Activated B cell treated with CpG ODN at 0.5 μM for 24 hours (primary cell): Measurements from ENCODE around the gene TSHZ3. TPM values are rescaled to one million over a fixed set of nuclear protein-coding genes. Genes with fewer than 3 reads are reported as not detected.

Experiments used
- ATAC-seq: fragments of 200-7000 bp; cut with Tn5 transposase; one replicate; pipeline ENCODE4 v1.10.0; 2021; ENCODE audit warnings: low read depth, mild to moderate bottlenecking, moderate library complexity
- CTCF ChIA-PET: fragments of 350-600 bp; sonication (Branson Sonifier 250); formaldehyde crosslinking; loops from one replicate; lab custom pipeline; 2021; ENCODE audit warnings: antibody characterized with exemption; lab: Charles Lee
- POLR2A ChIA-PET: fragments of 350-600 bp; sonication (Branson Sonifier 250); formaldehyde crosslinking; loops from one replicate; lab custom pipeline; 2021; ENCODE audit warnings: antibody characterized with exemption; lab: Charles Lee
- DNase-seq: peaks from one replicate; pipeline ENCODE4 v3.0.0; 2022
- H3K27ac Mint-ChIP-seq: one replicate; pipeline ENCODE4 v1.8.0; 2020; ENCODE audit warnings: mixed read lengths
- H3K27me3 Mint-ChIP-seq: one replicate; pipeline ENCODE4 v1.8.0; 2021; ENCODE audit warnings: mixed read lengths
- H3K36me3 Mint-ChIP-seq: one replicate; pipeline ENCODE4 v1.8.0; 2021; ENCODE audit warnings: low read depth, mixed read lengths
- H3K4me1 Mint-ChIP-seq: one replicate; pipeline ENCODE4 v1.8.0; 2021; ENCODE audit warnings: mixed read lengths
- H3K4me3 Mint-ChIP-seq: one replicate; pipeline ENCODE4 v1.8.0; 2020; ENCODE audit warnings: mild to moderate bottlenecking, mixed read lengths
- H3K9me3 Mint-ChIP-seq: one replicate; pipeline ENCODE4 v1.8.0; 2020; ENCODE audit warnings: mixed read lengths
- CTCF ChIP-seq: fragments of 200-600 bp; IDR thresholded peaks from one replicate; pipeline ENCODE4 v1.8.0; 2022; ENCODE audit warnings: antibody characterized with exemption, mild to moderate bottlenecking
- intact Hi-C: fragments of 100-400 bp; cut with micrococcal nuclease; formaldehyde crosslinking; loops from one replicate; pipeline ENCODE4 v1.15.1; 2024
- total RNA-seq: library from RNA; stranded (reverse); gene quantifications from 2 replicates; pipeline ENCODE4 v1.2.3, GENCODE V29; 2022

The TSHZ3 gene
- total RNA-seq, 1 donor from 2014 or later, result not detected

GRCh38 chr19:31255831-31256592 is 93.2 kb downstream of the TSHZ3 start:
- intact Hi-C loops, result no loop called here
- no peaks in the 10 kb centered on the region for H3K27me3 Mint-ChIP-seq
- peaks cover 4% of the 10 kb centered on the region for H3K9me3 Mint-ChIP-seq
- H3K27ac Mint-ChIP-seq, result no peak overlapping the region
- no peak for ATAC-seq
- ChIA-PET POLR2A (no interaction called here), CTCF (no interaction called here)
- no peak for DNase-seq
- no peak for TF ChIP-seq CTCF
- no peaks in the 10 kb centered on the region for H3K36me3 Mint-ChIP-seq
- H3K4me3 Mint-ChIP-seq, result no peak overlapping the region
- H3K4me1 Mint-ChIP-seq, result no peaks in the 10 kb centered on the region

GRCh38 chr19:31255174-31255799 is 93.9 kb downstream of the TSHZ3 start:
- Mint-ChIP-seq H3K36me3 (no peaks in the 10 kb centered on the region), H3K27ac (no peak overlapping the region), H3K27me3 (no peaks in the 10 kb centered on the region), H3K4me3 (no peak overlapping the region), H3K4me1 (no peaks in the 10 kb centered on the region), H3K9me3 (peaks cover 4% of the 10 kb centered on the region)
- ATAC-seq, result no peak
- intact Hi-C loops, result no loop called here
- CTCF ChIA-PET, result no interaction called here
- POLR2A ChIA-PET, result no interaction called here
- DNase-seq, result no peak
- TF ChIP-seq CTCF, result no peak

DNA sequence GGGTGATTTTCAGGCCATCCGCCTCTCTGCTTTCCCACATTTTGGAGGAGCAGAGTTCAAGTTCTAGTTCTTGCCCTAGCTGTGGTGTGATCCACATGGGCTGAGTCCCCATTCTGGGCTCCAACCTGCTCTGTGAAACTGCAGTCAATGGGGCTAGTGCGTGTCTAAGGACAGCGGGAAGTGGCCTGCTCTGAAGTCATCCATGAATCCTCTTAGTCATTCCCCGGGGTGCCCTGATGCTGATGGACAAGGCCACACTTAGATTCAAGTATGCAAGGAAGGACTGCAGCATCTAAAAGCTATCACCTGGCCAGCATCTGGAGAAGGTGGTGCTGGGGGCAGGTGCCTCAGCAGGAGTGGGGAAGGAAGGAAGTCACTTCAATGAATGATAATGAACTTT is 94.6 kb downstream of the TSHZ3 start:
- H3K4me3 Mint-ChIP-seq, result no peak overlapping the region
- TF ChIP-seq CTCF, result no peak
- no peaks in the 10 kb centered on the region for H3K4me1 Mint-ChIP-seq
- ATAC-seq, result no peak
- ChIA-PET POLR2A (no interaction called here), CTCF (no interaction called here)
- peaks cover 2% of the 10 kb centered on the region for H3K9me3 Mint-ChIP-seq
- intact Hi-C loops, result no loop called here
- no peak for DNase-seq
- H3K27ac Mint-ChIP-seq, result no peak overlapping the region
- no peaks in the 10 kb centered on the region for H3K27me3 Mint-ChIP-seq
- no peaks in the 10 kb centered on the region for H3K36me3 Mint-ChIP-seq

- Mint-ChIP-seq H3K4me1 (no peaks in the 10 kb centered on the region), H3K27me3 (no peaks in the 10 kb centered on the region), H3K9me3 (peaks cover 2% of the 10 kb centered on the region), H3K4me3 (no peak overlapping the region), H3K36me3 (no peaks in the 10 kb centered on the region), H3K27ac (no peak overlapping the region)
- DNase-seq (no peak), ATAC-seq (no peak)
- TF ChIP-seq CTCF, result no peak
- POLR2A ChIA-PET, result no interaction called here
- intact Hi-C loops, result no loop called here
- CTCF ChIA-PET, result no interaction called here
These were observed 95.1 kb downstream of the TSHZ3 start for GRCh38 chr19:31254180-31254551.

DNA sequence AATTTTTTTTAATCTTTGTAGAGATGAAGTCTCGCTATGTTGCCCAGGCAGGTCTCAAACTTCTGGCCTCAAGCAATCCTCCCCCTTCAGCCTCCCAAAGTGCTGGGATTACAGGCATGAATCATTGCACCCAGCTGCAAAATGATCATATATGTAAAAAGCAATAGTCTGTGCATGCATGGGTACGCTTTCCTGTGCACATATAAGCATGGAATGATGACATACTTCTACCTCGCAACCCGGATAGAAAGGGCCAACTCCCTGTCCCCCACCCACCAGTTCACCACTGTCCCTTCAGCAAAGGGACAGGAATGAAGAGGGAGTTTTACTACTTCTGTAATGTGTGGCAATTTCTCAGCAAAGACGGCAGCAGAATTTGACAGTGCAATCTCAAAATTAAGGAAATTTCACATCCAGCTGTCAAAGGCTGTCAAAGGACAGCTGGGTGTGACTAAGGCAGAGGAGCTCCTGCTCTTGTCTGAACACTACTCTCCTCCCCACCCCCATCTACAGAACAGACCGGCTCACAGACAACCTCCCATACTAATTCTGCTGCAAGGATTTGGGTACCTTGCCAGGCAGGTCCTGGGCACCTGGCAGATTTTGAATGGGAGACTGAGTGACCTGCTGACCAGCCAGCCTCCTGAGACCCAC is 95.6 kb downstream of the TSHZ3 start:
- Mint-ChIP-seq H3K36me3 (no peaks in the 10 kb centered on the region), H3K27ac (no peak overlapping the region), H3K27me3 (no peaks in the 10 kb centered on the region), H3K4me3 (no peak overlapping the region), H3K4me1 (no peaks in the 10 kb centered on the region), H3K9me3 (peaks cover 2% of the 10 kb centered on the region)
- POLR2A ChIA-PET, result no interaction called here
- ATAC-seq (no peak), DNase-seq (no peak)
- no peak for TF ChIP-seq CTCF
- CTCF ChIA-PET, result no interaction called here
- intact Hi-C loops, result no loop called here
